Ectodermal cell (in vitro differentiated cells): ENCODE results near the gene KCNC1.

Source experiments
- H3K27ac ChIP-seq: 2 replicates; pipeline ENCODE4 v1.7.0; 2013; ENCODE audit warnings: mild to moderate bottlenecking, low read depth, low read length; ENCODE audit not compliant: insufficient read depth, poor library complexity, severe bottlenecking
- H3K27me3 ChIP-seq: 2 replicates; pipeline ENCODE4 v1.7.0; 2013; ENCODE audit warnings: mild to moderate bottlenecking, low read length; ENCODE audit not compliant: insufficient read depth, control insufficient read depth, poor library complexity, severe bottlenecking
- H3K36me3 ChIP-seq: one replicate; pipeline ENCODE4 v1.7.0; 2013; ENCODE audit warnings: low read length; ENCODE audit not compliant: control insufficient read depth, insufficient read depth
- H3K4me1 ChIP-seq: one replicate; pipeline ENCODE4 v1.7.0; 2013; ENCODE audit warnings: low read length; ENCODE audit not compliant: control insufficient read depth, insufficient read depth
- H3K4me3 ChIP-seq: 2 replicates; pipeline ENCODE4 v1.7.0; 2013; ENCODE audit warnings: low read depth, low read length, control low read depth; ENCODE audit not compliant: insufficient read depth
- H3K9me3 ChIP-seq: 2 replicates; pipeline ENCODE4 v1.7.0; 2013; ENCODE audit warnings: mild to moderate bottlenecking, low read length, moderate library complexity; ENCODE audit not compliant: control insufficient read depth
- WGBS, 2 experiments: methylation state at CpG; one replicate each; pipeline ENCODE4 v1.1.7; 2013; ENCODE audit warnings: missing lambda C conversion rate in 2 of 2; 5-methylcytosine and 5-hydroxymethylcytosine counted together

Gene KCNC1

DNA sequence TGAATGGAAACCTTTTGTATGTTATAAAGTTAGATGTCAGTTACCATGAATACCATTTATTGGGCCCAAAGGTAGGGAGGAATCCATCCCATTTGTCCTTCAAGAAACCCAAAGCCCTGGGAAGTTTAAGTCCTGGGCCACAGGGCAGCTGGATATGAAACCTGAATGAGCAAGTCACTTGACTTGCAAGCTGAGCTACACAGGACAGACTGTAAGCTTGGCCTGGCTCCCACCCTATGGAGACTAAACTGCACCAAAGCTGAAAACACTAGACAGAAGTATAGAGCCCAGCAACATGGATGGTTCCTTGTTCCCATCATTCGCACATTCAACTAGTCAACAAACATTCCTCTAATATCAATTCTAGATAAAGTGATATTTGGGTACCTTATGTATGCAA lies 71.3 kb downstream of the KCNC1 start:
- peaks cover 33% of the 10 kb centered on the region for H3K4me1 ChIP-seq
- H3K27ac ChIP-seq: no peak overlapping the region
- WGBS, 2 experiments: 100% methylated on average over 1 of the region's 1 CpG; no CpG with 5 or more reads in 1 of the 2 experiments
- no peaks in the 10 kb centered on the region for H3K9me3 ChIP-seq
- no peak overlapping the region for H3K4me3 ChIP-seq
- no peaks in the 10 kb centered on the region for H3K36me3 ChIP-seq
- H3K27me3 ChIP-seq: no peaks in the 10 kb centered on the region

DNA sequence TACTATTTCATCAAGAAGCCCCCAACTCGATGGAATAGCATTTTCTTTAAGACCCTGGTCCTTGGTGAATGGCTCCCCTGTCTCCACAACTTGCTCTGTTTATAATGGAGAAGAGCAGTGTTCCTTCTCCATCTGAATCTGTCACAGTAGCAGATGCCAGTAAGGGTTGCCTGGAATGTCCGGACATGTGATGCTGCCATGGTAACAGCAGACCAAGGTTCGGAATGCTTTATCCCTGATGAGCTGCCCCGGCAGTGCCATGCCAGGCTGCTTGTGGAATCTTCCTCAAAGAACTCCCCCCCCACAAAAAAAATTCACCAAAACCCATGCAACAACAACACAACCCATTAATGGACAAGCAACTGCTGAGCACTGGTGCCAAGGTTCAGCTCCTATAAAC lies 72.5 kb downstream of the KCNC1 start:
- Histone ChIP-seq H3K36me3 (no peaks in the 10 kb centered on the region), H3K4me1 (peaks cover 34% of the 10 kb centered on the region), H3K27me3 (no peaks in the 10 kb centered on the region), H3K9me3 (no peaks in the 10 kb centered on the region), H3K4me3 (no peak overlapping the region), H3K27ac (peak overlapping the region; percentile 45)
- 69 to 80% methylated on average over 4 of the region's 4 CpGs for WGBS, 2 experiments

DNA sequence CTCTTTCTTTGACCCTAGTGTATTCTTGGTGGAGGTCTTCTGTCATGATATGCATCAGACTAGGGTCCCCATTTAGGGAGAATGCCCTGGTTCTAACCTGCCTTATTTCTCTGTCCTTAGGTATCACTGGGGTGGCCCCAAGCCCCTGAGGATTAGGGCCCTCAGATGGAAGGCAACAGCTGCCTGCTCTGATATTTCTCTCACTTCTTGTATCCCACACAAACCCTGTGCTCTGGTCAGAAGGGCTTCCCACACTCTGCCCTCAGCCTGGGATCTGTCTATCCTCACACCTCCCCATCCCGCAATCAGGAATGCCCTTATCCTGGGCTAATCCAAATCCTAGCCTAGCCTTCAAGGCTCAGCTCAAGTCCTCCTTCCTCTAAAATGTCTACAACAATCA lies 75.5 kb downstream of the KCNC1 start:
- no peaks in the 10 kb centered on the region for H3K27me3 ChIP-seq
- 93% methylated on average over 1 of the region's 1 CpG for WGBS, 2 experiments
- H3K27ac ChIP-seq: no peak overlapping the region
- no peaks in the 10 kb centered on the region for H3K36me3 ChIP-seq
- no peak overlapping the region for H3K4me3 ChIP-seq
- H3K9me3 ChIP-seq: no peaks in the 10 kb centered on the region
- H3K4me1 ChIP-seq: peaks cover 23% of the 10 kb centered on the region

DNA sequence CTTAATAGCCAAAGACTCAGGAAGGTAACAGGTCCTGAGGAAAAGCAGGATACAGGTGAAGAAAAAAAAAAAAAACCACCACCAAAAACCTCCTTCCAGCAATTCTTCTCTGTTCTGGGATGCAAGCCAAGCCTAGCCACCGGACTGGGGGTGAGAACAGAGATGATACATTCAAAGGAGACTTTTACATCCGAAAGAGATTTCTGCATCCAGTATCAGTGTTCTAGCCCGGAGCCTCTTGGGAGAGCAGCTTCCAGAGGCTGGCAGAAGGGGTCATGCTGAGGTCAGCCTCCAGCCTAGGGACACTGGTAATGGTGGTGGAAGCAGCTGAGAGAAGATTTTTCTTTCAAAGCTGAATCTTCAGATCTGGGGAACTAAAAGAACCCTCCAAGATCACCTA lies 76.2 kb downstream of the KCNC1 start:
- Histone ChIP-seq H3K4me1 (peaks cover 23% of the 10 kb centered on the region), H3K9me3 (no peaks in the 10 kb centered on the region), H3K27ac (no peak overlapping the region), H3K27me3 (no peaks in the 10 kb centered on the region), H3K36me3 (no peaks in the 10 kb centered on the region), H3K4me3 (no peak overlapping the region)
- 91 to 93% methylated on average over 3 of the region's 3 CpGs for WGBS, 2 experiments

DNA sequence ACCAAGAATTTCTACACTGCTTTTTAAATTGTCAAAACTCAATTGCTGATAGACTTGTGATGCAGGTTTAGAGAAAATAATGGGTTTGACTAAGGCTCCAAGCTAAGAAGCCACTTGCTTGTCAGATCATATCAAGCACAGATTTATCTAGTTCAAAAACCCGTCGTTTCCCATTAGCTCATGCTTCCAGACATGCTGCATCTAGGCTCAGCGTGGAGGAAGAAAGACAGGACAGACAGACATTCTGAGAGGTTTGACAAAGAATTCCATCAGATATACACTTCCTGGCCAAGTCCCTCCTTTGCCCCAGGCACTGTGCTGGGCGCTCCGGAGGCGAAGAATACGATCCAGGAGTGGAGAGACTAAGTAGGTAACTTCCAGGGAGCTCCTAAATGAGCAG lies 76.8 kb downstream of the KCNC1 start:
- Histone ChIP-seq H3K27me3 (no peaks in the 10 kb centered on the region), H3K9me3 (no peaks in the 10 kb centered on the region), H3K36me3 (no peaks in the 10 kb centered on the region), H3K4me1 (peaks cover 22% of the 10 kb centered on the region), H3K4me3 (no peak overlapping the region), H3K27ac (no peak overlapping the region)
- WGBS, 2 experiments: 96 to 98% methylated on average over 7 of the region's 7 CpGs

DNA sequence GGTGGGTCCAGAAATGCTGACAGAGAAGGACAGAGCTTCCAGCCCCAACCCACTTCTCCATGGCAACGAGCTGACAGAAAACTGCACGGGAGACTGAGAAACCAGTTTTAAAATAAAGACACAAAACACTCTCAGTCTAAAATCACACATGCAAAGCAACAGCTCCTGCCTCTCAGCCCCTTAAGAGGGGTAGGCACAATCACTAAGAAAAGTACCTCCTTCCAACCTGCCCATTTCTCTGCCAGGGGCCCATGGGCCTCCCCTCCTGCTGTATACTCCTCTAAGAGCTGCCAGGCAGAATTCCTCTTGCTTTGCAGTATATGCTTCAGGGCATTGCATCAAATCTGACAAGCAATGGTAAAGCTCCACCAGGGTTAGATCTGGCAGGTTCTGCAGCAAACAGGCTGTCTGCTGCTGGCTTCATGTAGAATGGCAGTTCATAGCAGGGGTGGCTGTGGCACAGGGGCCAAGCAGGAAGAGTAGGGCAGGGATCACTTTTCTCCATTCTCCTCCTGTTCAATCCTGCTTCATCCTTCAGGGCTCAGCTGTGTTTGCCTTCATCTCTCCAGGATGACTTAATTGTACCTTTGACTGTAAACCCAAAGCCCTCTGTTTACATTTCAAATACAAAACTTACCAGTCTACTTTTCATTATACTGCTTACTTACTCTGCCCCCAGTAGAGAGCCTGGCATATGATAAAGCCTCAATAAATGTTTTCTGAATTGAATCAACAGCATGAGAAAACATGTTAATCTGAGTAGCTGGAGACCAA lies 77.7 kb downstream of the KCNC1 start:
- no peak overlapping the region for H3K4me3 ChIP-seq

DNA sequence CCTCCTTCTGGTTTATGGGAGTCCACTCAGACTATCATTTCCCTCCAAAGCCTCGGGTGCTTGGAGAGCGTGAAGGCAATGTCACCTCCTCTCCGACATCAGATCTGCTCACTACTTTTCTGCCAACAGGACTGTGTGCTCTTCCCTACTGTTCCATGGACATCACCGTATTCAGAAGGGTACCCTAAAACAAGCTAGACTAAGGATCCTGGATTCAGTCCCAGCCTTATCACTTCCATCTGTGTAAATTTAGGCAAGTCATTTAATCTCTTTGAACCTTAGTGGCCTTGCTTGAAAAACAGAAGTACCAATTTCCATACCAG lies 78.2 kb downstream of the KCNC1 start:
- H3K4me3 ChIP-seq: no peak overlapping the region
- WGBS, 2 experiments: 95% methylated on average over 4 of the region's 4 CpGs
- H3K9me3 ChIP-seq: no peaks in the 10 kb centered on the region
- no peak overlapping the region for H3K27ac ChIP-seq
- no peaks in the 10 kb centered on the region for H3K27me3 ChIP-seq
- no peaks in the 10 kb centered on the region for H3K36me3 ChIP-seq
- peaks cover 11% of the 10 kb centered on the region for H3K4me1 ChIP-seq

More for the DNA sequence above, 77.7 kb downstream of the KCNC1 start:
- H3K27me3 ChIP-seq: no peaks in the 10 kb centered on the region
- no peak overlapping the region for H3K27ac ChIP-seq
- WGBS, 2 experiments: 79 to 81% methylated on average over 2 of the region's 2 CpGs
- H3K9me3 ChIP-seq: no peaks in the 10 kb centered on the region
- H3K36me3 ChIP-seq: no peaks in the 10 kb centered on the region
- peaks cover 12% of the 10 kb centered on the region for H3K4me1 ChIP-seq

DNA sequence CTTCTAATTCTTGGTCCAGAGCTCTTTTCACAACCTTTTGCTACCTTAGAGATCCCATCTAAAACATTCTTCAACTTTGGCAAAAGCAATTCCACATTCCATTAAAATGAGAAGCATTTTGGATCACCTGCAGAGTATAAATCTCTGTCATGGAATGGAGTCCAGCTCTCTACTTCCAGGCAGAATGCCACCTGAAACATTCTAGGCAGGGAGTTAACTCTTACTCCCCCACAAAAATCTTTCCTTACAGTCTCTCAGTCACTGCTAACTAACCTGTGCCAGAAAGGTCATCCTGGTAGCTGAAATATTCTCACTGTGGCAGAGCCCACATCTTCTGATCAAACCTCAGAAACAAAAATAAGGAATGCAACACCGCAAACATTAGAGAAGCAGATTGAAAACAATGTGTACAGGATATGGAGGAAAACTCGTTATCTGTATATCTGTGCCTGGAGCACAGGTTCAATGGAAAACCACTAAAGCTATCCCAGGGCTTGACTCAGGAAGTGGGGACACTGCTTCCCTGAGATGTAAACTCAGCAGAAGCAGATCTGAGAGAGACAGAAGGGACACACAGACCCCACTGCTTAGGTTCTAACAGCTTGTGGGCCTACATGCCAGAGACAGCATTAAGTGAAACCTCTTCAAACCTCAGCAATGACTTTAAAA lies 78.9 kb downstream of the KCNC1 start:
- H3K36me3 ChIP-seq: no peaks in the 10 kb centered on the region

DNA sequence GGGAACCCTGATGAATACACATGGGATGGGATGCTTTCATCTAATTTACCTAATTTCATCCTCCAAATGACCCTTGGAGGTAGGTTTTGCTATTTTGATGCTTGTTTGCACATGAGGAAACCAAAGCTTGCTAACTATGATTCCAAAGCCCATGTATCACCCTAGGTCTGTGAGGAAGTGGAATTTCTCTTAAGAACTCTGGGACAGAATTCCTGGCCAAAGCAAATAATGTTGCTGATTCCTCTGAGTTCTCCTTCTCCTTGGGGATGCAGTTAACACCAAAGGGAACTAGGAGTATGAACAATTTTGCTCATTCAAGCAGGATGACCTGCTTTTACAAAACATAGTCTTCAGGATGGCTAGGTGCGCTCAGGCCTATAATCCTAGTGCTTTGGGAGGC lies 80.0 kb downstream of the KCNC1 start:
- H3K27ac ChIP-seq: no peak overlapping the region
- H3K36me3 ChIP-seq: no peaks in the 10 kb centered on the region
- peaks cover 11% of the 10 kb centered on the region for H3K4me1 ChIP-seq
- H3K9me3 ChIP-seq: no peaks in the 10 kb centered on the region
- no peaks in the 10 kb centered on the region for H3K27me3 ChIP-seq
- H3K4me3 ChIP-seq: no peak overlapping the region
- WGBS, 2 experiments: 94 to 96% methylated on average over 1 of the region's 1 CpG

More for the DNA sequence above, 78.9 kb downstream of the KCNC1 start:
- whole genome bisulfite sequencing, 2 experiments: 94 to 98% methylated on average over 2 of the region's 2 CpGs
- Histone ChIP-seq H3K9me3 (no peaks in the 10 kb centered on the region), H3K27me3 (no peaks in the 10 kb centered on the region), H3K27ac (no peak overlapping the region), H3K4me1 (peaks cover 11% of the 10 kb centered on the region), H3K4me3 (no peak overlapping the region)

DNA sequence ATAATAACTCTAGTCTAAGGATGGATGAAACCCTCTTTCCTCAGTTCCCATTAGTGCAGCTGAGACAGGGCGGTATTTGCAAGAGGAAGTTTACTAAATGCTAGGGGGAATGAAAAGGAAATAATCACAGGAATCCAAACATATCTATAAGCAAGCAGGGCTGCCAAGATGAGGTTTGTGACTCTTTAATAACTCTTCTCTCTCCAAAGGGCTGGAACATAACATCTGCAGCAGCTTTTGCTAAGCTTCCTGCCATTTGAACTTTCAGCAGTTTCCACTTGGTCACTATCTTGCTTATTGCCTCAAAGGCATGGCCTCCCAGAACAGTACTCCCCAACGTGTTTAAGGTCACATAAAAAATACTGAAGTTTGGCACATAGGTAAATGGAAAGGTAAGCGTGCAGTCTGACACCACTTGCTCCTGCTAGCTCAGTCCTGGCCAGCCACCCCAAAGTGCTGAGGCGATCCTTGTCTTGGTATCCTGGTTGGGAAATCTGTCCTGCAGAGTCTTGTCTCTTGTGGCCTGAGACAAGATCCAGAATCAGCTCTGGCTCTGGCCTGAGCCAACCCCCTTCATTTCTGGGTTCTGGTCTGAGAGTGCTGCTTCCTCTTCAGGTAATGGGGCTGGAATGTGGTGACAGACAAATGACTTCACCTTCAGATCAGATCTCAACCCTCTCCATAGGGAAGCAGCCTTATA lies 81.8 kb downstream of the KCNC1 start:
- H3K4me1 ChIP-seq: peaks cover 9% of the 10 kb centered on the region
- no peaks in the 10 kb centered on the region for H3K36me3 ChIP-seq
- H3K4me3 ChIP-seq: no peak overlapping the region
- WGBS, 2 experiments: 72% methylated on average over 4 of the region's 4 CpGs
- no peaks in the 10 kb centered on the region for H3K27me3 ChIP-seq
- H3K27ac ChIP-seq: no peak overlapping the region
- H3K9me3 ChIP-seq: no peaks in the 10 kb centered on the region
